HG03575 (cell line): ENCODE data around the gene ATOH8.

Source experiments
- ATAC-seq: cut with Tn5 transposase; IDR thresholded peaks from one replicate; pipeline ENCODE4 v1.9.1; 2021; ENCODE audit not compliant: unreplicated experiment, insufficient number of reproducible peaks, low FRiP score; ENCODE audit errors: extremely low read depth

The ATOH8 gene

GRCh38 chr2:85733121-85733960, 20.4 kb upstream of the ATOH8 start:
- ATAC-seq: no peak

- ATAC-seq: no peak
Observed at GRCh38 chr2:85734015-85734414, 19.8 kb upstream of the ATOH8 start.

GRCh38 chr2:85734942-85735608, 18.7 kb upstream of the ATOH8 start:
- ATAC-seq: no peak

DNA sequence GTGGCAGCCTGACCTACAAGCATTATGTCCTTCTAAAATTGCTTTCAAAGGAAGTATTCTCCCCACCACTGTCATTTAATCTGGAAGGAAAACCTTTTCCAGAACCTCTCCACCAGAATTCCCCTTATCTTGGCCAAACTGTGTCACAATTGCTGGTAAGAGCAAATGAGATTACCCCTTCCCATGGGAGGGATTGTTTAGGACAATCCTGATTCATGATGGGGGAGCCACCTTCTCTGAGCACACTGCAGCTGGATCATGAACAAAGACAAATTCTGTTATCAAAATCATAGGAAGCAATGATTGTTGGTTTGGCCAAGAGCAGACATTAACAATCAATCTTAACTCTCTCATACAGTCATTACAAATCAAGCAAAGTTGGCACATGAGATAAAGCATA, 18.1 kb upstream of the ATOH8 start:
- no peak for ATAC-seq

GRCh38 chr2:85736456-85737355, 17.1 kb upstream of the ATOH8 start:
- ATAC-seq: no peak

- ATAC-seq: no peak
Observed at GRCh38 chr2:85737481-85737880, 16.3 kb upstream of the ATOH8 start.

DNA sequence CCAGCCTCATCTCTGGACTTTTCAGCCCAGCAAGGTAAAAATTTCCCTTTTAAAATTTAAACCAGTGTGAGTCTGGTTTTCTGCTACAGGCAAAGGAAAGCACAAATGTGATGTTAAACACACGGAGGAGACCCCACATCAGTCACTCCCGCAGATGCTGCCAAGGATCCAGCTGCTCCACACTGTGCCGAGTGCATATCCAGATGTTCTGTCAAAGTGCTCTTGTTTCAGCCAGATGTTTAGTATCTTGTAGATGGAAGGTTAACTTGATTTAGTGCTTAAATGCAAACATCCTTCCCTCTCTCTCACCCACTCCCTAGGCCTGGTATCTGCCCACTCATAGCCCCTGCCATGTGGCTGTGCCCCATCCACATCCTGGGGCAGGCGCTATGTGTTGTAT, 15.8 kb upstream of the ATOH8 start:
- ATAC-seq: no peak

GRCh38 chr2:85740193-85740592, 13.6 kb upstream of the ATOH8 start:
- no peak for ATAC-seq

GRCh38 chr2:85741211-85741832, 12.5 kb upstream of the ATOH8 start:
- ATAC-seq: no peak

GRCh38 chr2:85741833-85742455, 11.8 kb upstream of the ATOH8 start:
- no peak for ATAC-seq

GRCh38 chr2:85743304-85743978, 10.3 kb upstream of the ATOH8 start:
- no peak for ATAC-seq

DNA sequence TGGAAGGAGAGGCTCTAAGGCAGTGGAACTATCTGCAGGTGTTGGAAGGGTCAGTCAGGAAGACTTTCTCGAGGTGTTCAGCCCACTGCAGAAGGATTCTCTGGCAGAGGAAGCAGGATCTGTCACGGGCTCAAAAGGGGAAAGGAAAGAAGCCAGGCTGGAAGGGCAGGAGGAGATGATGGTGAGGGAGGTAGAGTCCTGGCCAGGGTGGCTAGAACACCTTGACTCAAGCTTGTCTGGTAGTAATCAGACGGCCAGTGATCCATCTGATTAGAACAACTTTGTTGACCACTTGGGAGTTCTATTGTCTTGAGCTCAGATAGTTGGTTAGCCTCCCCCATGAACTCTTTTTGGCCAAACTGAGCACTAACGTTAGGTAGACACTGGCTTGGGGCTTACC, 9.7 kb upstream of the ATOH8 start:
- no peak for ATAC-seq

- no peak for ATAC-seq
Observed at GRCh38 chr2:85744741-85745601, 8.8 kb upstream of the ATOH8 start.

DNA sequence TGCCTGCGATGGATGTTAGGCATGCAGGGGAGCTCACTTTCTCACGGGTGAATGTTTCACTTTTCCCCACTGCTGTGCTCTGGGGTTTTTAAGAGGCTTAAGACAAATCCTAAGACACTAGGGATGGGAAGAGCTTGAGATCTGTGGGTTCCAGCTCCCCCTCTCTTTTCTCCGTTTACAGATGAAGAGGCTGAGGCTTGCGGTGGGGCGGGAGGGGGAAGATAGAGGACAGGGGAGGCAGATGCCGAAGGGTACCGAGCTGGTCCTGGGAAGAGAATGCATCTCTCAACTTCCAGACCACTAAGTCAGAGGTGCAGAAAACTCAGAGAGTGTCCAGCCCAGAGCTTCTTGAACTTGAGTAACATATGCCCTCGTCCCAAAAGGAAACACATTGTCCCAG, 8.2 kb upstream of the ATOH8 start:
- ATAC-seq: no peak

GRCh38 chr2:85746321-85747004, 7.3 kb upstream of the ATOH8 start:
- ATAC-seq: no peak

- no peak for ATAC-seq
Observed at GRCh38 chr2:85747441-85747840, 6.3 kb upstream of the ATOH8 start.
